SK-N-SH (cell line): ENCODE results near the gene ENPEP.

Experiments
- CTCF ChIP-seq: fragments of 200-600 bp; sonication (generic); IDR thresholded peaks from 2 replicates; pipeline ENCODE4 v1.6.1; 2017; ENCODE audit warnings: antibody characterized with exemption, mild to moderate bottlenecking, moderate library complexity
- GABPA ChIP-seq: IDR thresholded peaks from 2 replicates; pipeline ENCODE4 v1.4.0; 2012; ENCODE audit warnings: low read depth, mild to moderate bottlenecking
- POLR2AphosphoS5 ChIP-seq: IDR thresholded peaks from 2 replicates; pipeline ENCODE4 v1.6.1; 2012; ENCODE audit warnings: low read depth, low read length
- RAD21 ChIP-seq: IDR thresholded peaks from 2 replicates; pipeline ENCODE4 v1.6.1; 2012; ENCODE audit warnings: mild to moderate bottlenecking, low read length

- no peak for TF ChIP-seq POLR2AphosphoS5
- TF ChIP-seq RAD21, result no peak
- TF ChIP-seq GABPA, result no peak
- no peak for TF ChIP-seq CTCF
Observed at GRCh38 chr4:110550260-110550659, 74.3 kb downstream of the ENPEP start.
